WERI-Rb-1 (cell line): ENCODE results near the gene ZNF652.
"Not testable (repeated sequence)": the region's sequence is repeated elsewhere in the genome, so short reads cannot be mapped to it uniquely, and the experiment has no call there.

Experiments
- DNase-seq: peaks from one replicate; pipeline ENCODE4 v3.0.0-alpha.2; 2020
- H3K27ac ChIP-seq: fragments of 250-450 bp; sonication (Bioruptor Pico); 2 replicates; pipeline ENCODE4 v1.5.1; 2020; ENCODE audit warnings: mild to moderate bottlenecking, moderate library complexity
- H3K27me3 ChIP-seq: fragments of 250-450 bp; sonication (Bioruptor Pico); 2 replicates; pipeline ENCODE4 v1.5.1; 2021; ENCODE audit warnings: mild to moderate bottlenecking, low read depth, moderate library complexity; ENCODE audit not compliant: insufficient read depth, severe bottlenecking
- H3K36me3 ChIP-seq: fragments of 250-450 bp; sonication (Bioruptor Pico); 2 replicates; pipeline ENCODE4 v1.5.1; 2020; ENCODE audit warnings: mild to moderate bottlenecking, moderate library complexity
- H3K4me3 ChIP-seq: 2 replicates; pipeline ENCODE4 v1.5.1; 2011; ENCODE audit warnings: low read depth, mild to moderate bottlenecking, control low read depth, low read length
- H3K9me3 ChIP-seq: fragments of 250-450 bp; sonication (Bioruptor Pico); 2 replicates; pipeline ENCODE4 v1.5.1; 2021; ENCODE audit warnings: mild to moderate bottlenecking, moderate library complexity; ENCODE audit not compliant: severe bottlenecking
- CTCF ChIP-seq: IDR thresholded peaks from 2 replicates; pipeline ENCODE4 v1.5.1; 2011; ENCODE audit warnings: low read depth, mild to moderate bottlenecking, control low read depth, inconsistent platforms, low read length

Gene ZNF652

GRCh38 chr17:49280061-49280460 lies 82.0 kb downstream of the ZNF652 start:
- Histone ChIP-seq H3K27ac (no peak overlapping the region), H3K4me3 (no peak overlapping the region), H3K27me3 (no peaks in the 10 kb centered on the region), H3K36me3 (no peaks in the 10 kb centered on the region), H3K9me3 (no peaks in the 10 kb centered on the region)
- no peak for TF ChIP-seq CTCF
- no peak for DNase-seq

GRCh38 chr17:49279263-49280015 lies 82.6 kb downstream of the ZNF652 start:
- H3K36me3 ChIP-seq, H3K27ac ChIP-seq, H3K27me3 ChIP-seq, DNase-seq, H3K9me3 ChIP-seq, H3K4me3 ChIP-seq: not testable (repeated sequence)

DNA sequence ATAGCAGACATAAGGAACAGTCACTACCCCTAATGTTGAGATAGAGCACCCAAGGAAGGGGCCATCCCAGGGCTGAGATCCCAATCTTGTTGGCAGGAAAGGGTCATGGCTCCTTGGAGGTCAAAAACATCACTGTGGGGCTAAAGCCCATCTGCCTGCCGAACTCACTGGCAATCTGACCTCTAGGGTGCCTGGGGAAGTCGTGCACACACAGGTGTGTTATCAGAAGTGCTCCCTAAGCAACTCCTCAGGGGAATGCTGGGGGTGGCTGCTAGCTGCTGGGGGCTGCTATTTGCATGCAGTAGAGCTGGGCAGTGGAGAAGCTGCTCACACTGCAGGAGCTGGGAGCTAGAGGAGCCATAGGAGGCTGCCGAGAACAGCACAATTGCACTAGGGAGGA lies 84.0 kb downstream of the ZNF652 start:
- Histone ChIP-seq H3K9me3 (no peaks in the 10 kb centered on the region), H3K4me3 (no peak overlapping the region), H3K27me3 (no peaks in the 10 kb centered on the region), H3K36me3 (no peaks in the 10 kb centered on the region), H3K27ac (no peak overlapping the region)
- no peak for TF ChIP-seq CTCF
- no peak for DNase-seq

- no peak overlapping the region for H3K27ac ChIP-seq
- DNase-seq: no peak
- no peak for TF ChIP-seq CTCF
- H3K9me3 ChIP-seq: no peaks in the 10 kb centered on the region
- H3K4me3 ChIP-seq: no peak overlapping the region
- no peaks in the 10 kb centered on the region for H3K27me3 ChIP-seq
- H3K36me3 ChIP-seq: no peaks in the 10 kb centered on the region
Measured at GRCh38 chr17:49277638-49278037, 84.4 kb downstream of the ZNF652 start.

- H3K9me3 ChIP-seq, H3K27ac ChIP-seq, DNase-seq, H3K4me3 ChIP-seq, H3K27me3 ChIP-seq, H3K36me3 ChIP-seq: not testable (repeated sequence)
Measured at GRCh38 chr17:49275981-49276380, 86.1 kb downstream of the ZNF652 start.

- H3K4me3 ChIP-seq: no peak overlapping the region
Measured at GRCh38 chr17:49269356-49269755, 92.7 kb downstream of the ZNF652 start.

More at GRCh38 chr17:49269356-49269755, 92.7 kb downstream of the ZNF652 start:
- DNase-seq: no peak
- no peaks in the 10 kb centered on the region for H3K36me3 ChIP-seq
- no peak overlapping the region for H3K27ac ChIP-seq
- TF ChIP-seq CTCF: no peak
- H3K27me3 ChIP-seq: no peaks in the 10 kb centered on the region
- H3K9me3 ChIP-seq: no peaks in the 10 kb centered on the region
